ENCODE results near the gene MSX2. TPM values are rescaled to one million over a fixed set of nuclear protein-coding genes. Genes with fewer than 3 reads are reported as not detected.

The MSX2 gene
- total and polyA plus RNA-seq, 7 experiments from 2014 or later, result not detected

DNA sequence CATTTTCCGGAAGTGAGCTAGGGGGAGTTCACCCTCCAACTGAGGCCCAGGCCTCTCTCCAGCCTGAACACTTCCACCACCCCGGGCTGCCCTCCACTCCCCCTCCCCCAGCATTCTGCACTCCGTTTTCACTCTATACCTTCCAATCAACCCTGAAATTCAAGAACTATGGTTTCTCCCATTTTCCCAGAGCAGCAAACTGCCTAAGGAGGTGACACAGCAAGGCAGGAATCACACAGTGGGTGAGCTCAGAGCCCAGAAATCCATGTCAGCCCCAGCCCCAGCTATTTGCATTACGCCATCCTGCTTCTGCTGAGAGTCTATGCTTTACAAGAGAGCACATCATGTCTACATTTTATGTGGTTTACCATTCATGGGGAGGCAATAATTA, 11.9 kb downstream of the MSX2 start:
- peaks cover 0 to 4% (median 0%) of the 10 kb centered on the region in 5 donors for H3K36me3 Mint-ChIP-seq
- no peaks in the 10 kb centered on the region for H3K4me1 ChIP-seq (ENCODE audit: control insufficient read depth in 2 of 2, insufficient read depth in 2 of 2, low read length in 2 of 2)
- DNase-seq, result no peak
- H3K27me3 Mint-ChIP-seq, result peaks cover 52 to 75% (median 64%) of the 10 kb centered on the region in 5 donors
- H3K4me3 ChIP-seq (ENCODE audit: low read length), result no peak overlapping the region
- H3K36me3 ChIP-seq (ENCODE audit: control insufficient read depth in 2 of 3, insufficient read depth in 3 of 3, low read length in 3 of 3), result no peaks in the 10 kb centered on the region
- intact Hi-C loops (cut with micrococcal nuclease), result no loop called here
- peaks cover 0 to 7% (median 0%) of the 10 kb centered on the region in 11 donors for H3K9me3 Mint-ChIP-seq
- H3K27ac Mint-ChIP-seq, result no peak overlapping the region
- ATAC-seq, result no peak
- ChIA-PET CTCF (no interaction called here), POLR2A (no interaction called here)
- H3K9me3 ChIP-seq (ENCODE audit: control insufficient read depth in 2 of 3, low read length in 3 of 3), result no peaks in the 10 kb centered on the region
- H3K27ac ChIP-seq (ENCODE audit: low read depth, low read length), result no peak overlapping the region
- peaks cover 0 to 14% of the 10 kb centered on the region in 2 donors for H3K27me3 ChIP-seq (ENCODE audit: control insufficient read depth in 2 of 2, insufficient read depth in 2 of 2, low read length in 2 of 2)
- H3K4me1 Mint-ChIP-seq, result peaks cover 0 to 8% (median 2%) of the 10 kb centered on the region in 7 donors
- no peak overlapping the region for H3K4me3 Mint-ChIP-seq

DNA sequence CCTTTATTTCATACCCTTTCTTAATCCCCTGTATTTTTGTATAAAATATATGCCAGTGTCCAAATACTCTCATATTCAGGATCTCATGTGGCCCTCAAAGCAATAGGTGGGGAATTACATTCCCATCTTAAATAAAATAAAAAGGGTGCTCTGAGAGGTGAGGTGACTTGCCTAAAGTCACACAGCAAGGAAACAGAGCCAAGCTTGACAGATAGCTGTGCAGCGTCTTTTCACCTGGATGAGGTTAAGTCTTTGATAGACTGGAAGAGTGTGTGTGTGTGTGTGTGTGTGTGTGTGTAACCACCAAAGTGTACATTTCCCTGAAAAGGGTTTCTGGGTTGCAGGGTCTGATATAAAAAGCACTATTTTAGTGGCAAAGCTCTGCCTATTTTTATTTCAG, 12.4 kb downstream of the MSX2 start:
- no peaks in the 10 kb centered on the region for H3K9me3 ChIP-seq (ENCODE audit: control insufficient read depth in 2 of 3, low read length in 3 of 3)
- intact Hi-C loops (cut with micrococcal nuclease), result no loop called here
- H3K36me3 ChIP-seq (ENCODE audit: control insufficient read depth in 2 of 3, insufficient read depth in 3 of 3, low read length in 3 of 3), result no peaks in the 10 kb centered on the region
- H3K27me3 ChIP-seq (ENCODE audit: control insufficient read depth in 2 of 2, insufficient read depth in 2 of 2, low read length in 2 of 2), result peaks cover 0 to 11% of the 10 kb centered on the region in 2 donors
- H3K27ac ChIP-seq (ENCODE audit: low read depth, low read length), result no peak overlapping the region
- H3K27ac Mint-ChIP-seq, result no peak overlapping the region
- peaks cover 0 to 9% (median 1%) of the 10 kb centered on the region in 11 donors for H3K9me3 Mint-ChIP-seq
- CTCF ChIA-PET, result no interaction called here
- peaks cover 0 to 8% (median 2%) of the 10 kb centered on the region in 7 donors for H3K4me1 Mint-ChIP-seq
- ATAC-seq (no peak), DNase-seq (no peak)
- H3K4me1 ChIP-seq (ENCODE audit: control insufficient read depth in 2 of 2, insufficient read depth in 2 of 2, low read length in 2 of 2), result no peaks in the 10 kb centered on the region
- H3K4me3 ChIP-seq (ENCODE audit: low read length), result no peak overlapping the region
- peaks cover 48 to 75% (median 61%) of the 10 kb centered on the region in 5 donors for H3K27me3 Mint-ChIP-seq
- H3K4me3 Mint-ChIP-seq, result no peak overlapping the region
- H3K36me3 Mint-ChIP-seq, result peaks cover 0 to 4% (median 0%) of the 10 kb centered on the region in 5 donors
- POLR2A ChIA-PET, result no interaction called here

DNA sequence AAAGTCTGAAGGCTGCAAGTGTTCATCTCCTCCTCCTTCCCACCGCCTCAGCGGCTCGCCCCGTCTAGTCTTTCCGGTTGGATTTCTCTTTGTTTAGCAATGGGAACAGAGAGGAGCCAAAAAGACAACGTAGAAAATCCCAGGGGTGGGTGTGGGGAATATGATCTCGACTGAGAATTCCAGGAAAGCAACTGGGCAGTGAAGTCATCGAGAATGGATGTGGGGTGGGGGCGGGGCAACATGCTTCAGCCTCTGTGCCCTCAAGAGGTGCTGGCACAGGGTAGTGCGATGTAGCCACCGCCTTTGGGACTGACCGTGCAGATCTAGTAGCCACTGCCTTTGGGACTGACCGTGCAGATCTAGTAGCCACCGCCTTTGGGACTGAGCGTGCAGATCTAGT, 12.9 kb downstream of the MSX2 start:
- Mint-ChIP-seq H3K4me1 (peaks cover 0 to 8% (median 2%) of the 10 kb centered on the region in 7 donors), H3K27ac (no peak overlapping the region), H3K4me3 (no peak overlapping the region), H3K36me3 (peaks cover 0 to 4% (median 0%) of the 10 kb centered on the region in 5 donors), H3K9me3 (peaks cover 0 to 9% (median 1%) of the 10 kb centered on the region in 11 donors), H3K27me3 (peaks cover 47 to 74% (median 59%) of the 10 kb centered on the region in 5 donors)
- Histone ChIP-seq H3K9me3 (ENCODE audit: control insufficient read depth in 2 of 3, low read length in 3 of 3) (no peaks in the 10 kb centered on the region), H3K27ac (ENCODE audit: low read depth, low read length) (no peak overlapping the region), H3K4me1 (ENCODE audit: control insufficient read depth in 2 of 2, insufficient read depth in 2 of 2, low read length in 2 of 2) (no peaks in the 10 kb centered on the region), H3K27me3 (ENCODE audit: control insufficient read depth in 2 of 2, insufficient read depth in 2 of 2, low read length in 2 of 2) (peaks cover 0 to 11% of the 10 kb centered on the region in 2 donors), H3K36me3 (ENCODE audit: control insufficient read depth in 2 of 3, insufficient read depth in 3 of 3, low read length in 3 of 3) (no peaks in the 10 kb centered on the region), H3K4me3 (ENCODE audit: low read length) (no peak overlapping the region)
- ATAC-seq (no peak), DNase-seq (no peak)
- ChIA-PET CTCF (no interaction called here), POLR2A (no interaction called here)
- intact Hi-C loops (cut with micrococcal nuclease), result no loop called here

GRCh38 chr5:174741352-174741751, 17.0 kb downstream of the MSX2 start:
- no peaks in the 10 kb centered on the region for H3K9me3 ChIP-seq (ENCODE audit: control insufficient read depth in 2 of 3, low read length in 3 of 3)
- Mint-ChIP-seq H3K4me1 (peaks cover 0 to 3% (median 0%) of the 10 kb centered on the region in 7 donors), H3K9me3 (peaks cover 0 to 13% (median 3%) of the 10 kb centered on the region in 11 donors), H3K36me3 (peaks cover 0 to 4% (median 0%) of the 10 kb centered on the region in 5 donors), H3K4me3 (no peak overlapping the region), H3K27ac (no peak overlapping the region), H3K27me3 (peaks cover 12 to 43% (median 25%) of the 10 kb centered on the region in 5 donors)
- ChIA-PET POLR2A (no interaction called here), CTCF (no interaction called here)
- DNase-seq (no peak), ATAC-seq (no peak)
- intact Hi-C loops (cut with micrococcal nuclease), result no loop called here
- peaks cover 0 to 8% of the 10 kb centered on the region in 2 donors for H3K27me3 ChIP-seq (ENCODE audit: control insufficient read depth in 2 of 2, insufficient read depth in 2 of 2, low read length in 2 of 2)
- no peaks in the 10 kb centered on the region for H3K36me3 ChIP-seq (ENCODE audit: control insufficient read depth in 2 of 3, insufficient read depth in 3 of 3, low read length in 3 of 3)
- no peaks in the 10 kb centered on the region for H3K4me1 ChIP-seq (ENCODE audit: control insufficient read depth in 2 of 2, insufficient read depth in 2 of 2, low read length in 2 of 2)
- no peak overlapping the region for H3K4me3 ChIP-seq (ENCODE audit: low read length)
- H3K27ac ChIP-seq (ENCODE audit: low read depth, low read length), result no peak overlapping the region

- H3K4me3 ChIP-seq (ENCODE audit: low read length), result no peak overlapping the region
- no peaks in the 10 kb centered on the region for H3K9me3 ChIP-seq (ENCODE audit: control insufficient read depth in 2 of 3, low read length in 3 of 3)
- intact Hi-C loops (cut with micrococcal nuclease), result no loop called here
- H3K27ac ChIP-seq (ENCODE audit: low read depth, low read length), result no peak overlapping the region
- no peaks in the 10 kb centered on the region for H3K4me1 ChIP-seq (ENCODE audit: control insufficient read depth in 2 of 2, insufficient read depth in 2 of 2, low read length in 2 of 2)
- H3K36me3 ChIP-seq (ENCODE audit: control insufficient read depth in 2 of 3, insufficient read depth in 3 of 3, low read length in 3 of 3), result no peaks in the 10 kb centered on the region
- Mint-ChIP-seq H3K27ac (no peak overlapping the region), H3K36me3 (peaks cover 0 to 6% (median 0%) of the 10 kb centered on the region in 5 donors), H3K4me3 (no peak overlapping the region), H3K9me3 (peaks cover 0 to 13% (median 4%) of the 10 kb centered on the region in 11 donors), H3K4me1 (peaks cover 0 to 2% (median 0%) of the 10 kb centered on the region in 7 donors), H3K27me3 (peaks cover 11 to 51% (median 38%) of the 10 kb centered on the region in 5 donors)
- ATAC-seq, result no peak
- peaks cover 0 to 9% of the 10 kb centered on the region in 2 donors for H3K27me3 ChIP-seq (ENCODE audit: control insufficient read depth in 2 of 2, insufficient read depth in 2 of 2, low read length in 2 of 2)
- ChIA-PET POLR2A (no interaction called here), CTCF (no interaction called here)
- DNase-seq, result no peak
Measured at GRCh38 chr5:174744896-174745295, 20.5 kb downstream of the MSX2 start.

DNA sequence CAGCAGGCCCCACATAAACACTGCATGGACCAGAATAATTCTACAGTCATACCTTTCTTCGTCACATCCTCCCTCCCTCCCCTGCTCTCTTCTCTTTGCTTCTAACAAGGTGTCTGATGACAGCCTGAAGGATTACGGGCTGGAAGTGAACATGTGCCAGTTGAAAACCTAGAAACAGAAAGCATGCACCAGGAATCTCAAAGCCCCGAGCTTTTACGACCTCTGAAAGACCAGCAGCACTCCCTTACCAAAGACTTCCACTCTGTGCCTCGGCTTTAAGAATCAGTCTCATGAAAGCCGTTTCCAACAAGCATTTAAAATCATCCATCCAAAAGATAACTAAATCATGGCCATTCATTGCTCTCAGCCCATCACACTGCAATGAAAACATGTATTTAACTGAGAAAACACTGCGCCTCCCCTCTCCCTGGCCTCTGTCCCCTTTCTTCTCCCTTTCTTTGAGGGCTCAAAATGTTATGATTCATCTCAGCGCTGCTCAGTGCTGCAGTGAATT, 21.3 kb downstream of the MSX2 start:
- H3K4me1 ChIP-seq (ENCODE audit: control insufficient read depth in 2 of 2, insufficient read depth in 2 of 2, low read length in 2 of 2), result no peaks in the 10 kb centered on the region
- Mint-ChIP-seq H3K27me3 (peaks cover 17 to 55% (median 43%) of the 10 kb centered on the region in 5 donors), H3K4me1 (peaks cover 0 to 2% (median 0%) of the 10 kb centered on the region in 7 donors), H3K36me3 (peaks cover 0 to 6% (median 0%) of the 10 kb centered on the region in 5 donors), H3K9me3 (peaks cover 0 to 13% (median 4%) of the 10 kb centered on the region in 11 donors), H3K4me3 (no peak overlapping the region), H3K27ac (no peak overlapping the region)
- intact Hi-C loops (cut with micrococcal nuclease), result no loop called here
- H3K9me3 ChIP-seq (ENCODE audit: control insufficient read depth in 2 of 3, low read length in 3 of 3), result no peaks in the 10 kb centered on the region
- no peak overlapping the region for H3K4me3 ChIP-seq (ENCODE audit: low read length)
- no peak overlapping the region for H3K27ac ChIP-seq (ENCODE audit: low read depth, low read length)
- ChIA-PET CTCF (no interaction called here), POLR2A (no interaction called here)
- peaks cover 0 to 9% of the 10 kb centered on the region in 2 donors for H3K27me3 ChIP-seq (ENCODE audit: control insufficient read depth in 2 of 2, insufficient read depth in 2 of 2, low read length in 2 of 2)
- H3K36me3 ChIP-seq (ENCODE audit: control insufficient read depth in 2 of 3, insufficient read depth in 3 of 3, low read length in 3 of 3), result no peaks in the 10 kb centered on the region
- no peak for ATAC-seq
- no peak for DNase-seq

GRCh38 chr5:174750711-174751110, 26.3 kb downstream of the MSX2 start:
- Mint-ChIP-seq H3K36me3 (peaks cover 0 to 6% (median 0%) of the 10 kb centered on the region in 5 donors), H3K4me3 (no peak overlapping the region), H3K9me3 (peaks cover 0 to 7% (median 0%) of the 10 kb centered on the region in 11 donors), H3K27ac (no peak overlapping the region), H3K4me1 (no peaks in the 10 kb centered on the region), H3K27me3 (peaks cover 40 to 79% (median 63%) of the 10 kb centered on the region in 5 donors)
- DNase-seq (no peak), ATAC-seq (no peak)
- Histone ChIP-seq H3K4me1 (ENCODE audit: control insufficient read depth in 2 of 2, insufficient read depth in 2 of 2, low read length in 2 of 2) (no peaks in the 10 kb centered on the region), H3K27ac (ENCODE audit: low read depth, low read length) (no peak overlapping the region), H3K36me3 (ENCODE audit: control insufficient read depth in 2 of 3, insufficient read depth in 3 of 3, low read length in 3 of 3) (no peaks in the 10 kb centered on the region), H3K27me3 (ENCODE audit: control insufficient read depth in 2 of 2, insufficient read depth in 2 of 2, low read length in 2 of 2) (peaks cover 0 to 9% of the 10 kb centered on the region in 2 donors), H3K4me3 (ENCODE audit: low read length) (no peak overlapping the region), H3K9me3 (ENCODE audit: control insufficient read depth in 2 of 3, low read length in 3 of 3) (no peaks in the 10 kb centered on the region)
- ChIA-PET CTCF (interaction anchor here (0.6 kb wide), 1 partner anchor 134 kb away, joined by 3 read pairs; no protein-coding TSS in a partner anchor), POLR2A (no interaction called here)
- intact Hi-C loops (cut with micrococcal nuclease), result no loop called here

Data from naive thymus-derived CD4-positive, alpha-beta T cell (primary cell).